Ectodermal cell (in vitro differentiated cells): ENCODE results near the gene SLC12A3.

ENCODE experiments used
- H3K27ac ChIP-seq: 2 replicates; pipeline ENCODE4 v1.7.0; 2013; ENCODE audit warnings: mild to moderate bottlenecking, low read depth, low read length; ENCODE audit not compliant: insufficient read depth, poor library complexity, severe bottlenecking
- H3K27me3 ChIP-seq: 2 replicates; pipeline ENCODE4 v1.7.0; 2013; ENCODE audit warnings: mild to moderate bottlenecking, low read length; ENCODE audit not compliant: insufficient read depth, control insufficient read depth, poor library complexity, severe bottlenecking
- H3K36me3 ChIP-seq: one replicate; pipeline ENCODE4 v1.7.0; 2013; ENCODE audit warnings: low read length; ENCODE audit not compliant: control insufficient read depth, insufficient read depth
- H3K4me1 ChIP-seq: one replicate; pipeline ENCODE4 v1.7.0; 2013; ENCODE audit warnings: low read length; ENCODE audit not compliant: control insufficient read depth, insufficient read depth
- H3K4me3 ChIP-seq: 2 replicates; pipeline ENCODE4 v1.7.0; 2013; ENCODE audit warnings: low read depth, low read length, control low read depth; ENCODE audit not compliant: insufficient read depth
- H3K9me3 ChIP-seq: 2 replicates; pipeline ENCODE4 v1.7.0; 2013; ENCODE audit warnings: mild to moderate bottlenecking, low read length, moderate library complexity; ENCODE audit not compliant: control insufficient read depth
- WGBS, 2 experiments: methylation state at CpG; one replicate each; pipeline ENCODE4 v1.1.7; 2013; ENCODE audit warnings: missing lambda C conversion rate in 2 of 2; 5-methylcytosine and 5-hydroxymethylcytosine counted together

Gene SLC12A3

GRCh38 chr16:56847173-56847910, 17.7 kb upstream of the SLC12A3 start:
- Histone ChIP-seq H3K4me1 (peaks cover 27% of the 10 kb centered on the region), H3K9me3 (no peaks in the 10 kb centered on the region), H3K36me3 (peaks cover 3% of the 10 kb centered on the region), H3K4me3 (no peak overlapping the region), H3K27me3 (no peaks in the 10 kb centered on the region), H3K27ac (no peak overlapping the region)
- WGBS, 2 experiments = 92% methylated on average over 9 of the region's 9 CpGs

DNA sequence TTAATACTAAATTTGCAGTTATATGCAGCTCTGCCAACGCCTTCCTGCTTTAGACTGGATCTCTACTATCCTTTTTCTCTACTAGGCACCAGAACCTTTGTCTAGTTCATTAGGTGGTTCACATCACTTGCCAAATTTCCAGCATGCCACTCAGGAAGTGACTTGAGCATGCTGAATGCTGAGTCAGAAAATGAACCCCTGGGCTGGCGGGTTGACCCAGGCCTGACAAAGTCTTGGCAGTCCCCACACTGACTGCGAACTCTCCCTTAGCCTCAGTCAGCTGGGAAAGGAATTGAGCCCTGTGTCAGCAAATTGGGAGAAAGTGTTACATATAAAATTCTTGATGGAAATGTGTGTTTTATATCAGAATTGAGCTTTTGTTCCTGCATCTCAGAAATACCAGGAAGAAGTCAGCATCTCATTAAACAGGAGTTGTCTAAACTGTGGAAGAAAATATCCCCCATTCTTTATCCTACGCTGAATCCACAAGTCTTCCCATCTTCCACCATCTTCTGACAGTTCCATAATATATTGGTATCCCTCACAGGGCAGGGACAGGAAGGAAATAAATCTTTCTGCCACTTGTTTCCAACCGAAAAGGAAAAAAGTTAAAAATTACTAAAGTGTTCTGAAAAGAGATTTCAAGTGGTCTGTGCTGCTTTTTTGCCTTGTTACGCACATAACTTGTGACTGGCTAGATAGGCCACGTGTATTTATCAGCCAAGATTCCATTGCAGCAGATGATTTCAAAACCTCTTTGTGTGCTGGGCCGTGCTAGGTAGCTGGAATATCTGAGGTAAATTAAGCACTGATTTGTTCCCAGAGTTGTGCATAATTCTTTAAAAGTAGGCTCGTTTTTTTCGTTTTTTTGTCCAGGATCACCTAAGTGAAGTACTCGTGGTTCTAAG, 16.7 kb upstream of the SLC12A3 start:
- Histone ChIP-seq H3K27ac (peak overlapping the region; percentile 28), H3K9me3 (no peaks in the 10 kb centered on the region)
- WGBS, 2 experiments = 89 to 92% methylated on average over 11 of the region's 11 CpGs

DNA sequence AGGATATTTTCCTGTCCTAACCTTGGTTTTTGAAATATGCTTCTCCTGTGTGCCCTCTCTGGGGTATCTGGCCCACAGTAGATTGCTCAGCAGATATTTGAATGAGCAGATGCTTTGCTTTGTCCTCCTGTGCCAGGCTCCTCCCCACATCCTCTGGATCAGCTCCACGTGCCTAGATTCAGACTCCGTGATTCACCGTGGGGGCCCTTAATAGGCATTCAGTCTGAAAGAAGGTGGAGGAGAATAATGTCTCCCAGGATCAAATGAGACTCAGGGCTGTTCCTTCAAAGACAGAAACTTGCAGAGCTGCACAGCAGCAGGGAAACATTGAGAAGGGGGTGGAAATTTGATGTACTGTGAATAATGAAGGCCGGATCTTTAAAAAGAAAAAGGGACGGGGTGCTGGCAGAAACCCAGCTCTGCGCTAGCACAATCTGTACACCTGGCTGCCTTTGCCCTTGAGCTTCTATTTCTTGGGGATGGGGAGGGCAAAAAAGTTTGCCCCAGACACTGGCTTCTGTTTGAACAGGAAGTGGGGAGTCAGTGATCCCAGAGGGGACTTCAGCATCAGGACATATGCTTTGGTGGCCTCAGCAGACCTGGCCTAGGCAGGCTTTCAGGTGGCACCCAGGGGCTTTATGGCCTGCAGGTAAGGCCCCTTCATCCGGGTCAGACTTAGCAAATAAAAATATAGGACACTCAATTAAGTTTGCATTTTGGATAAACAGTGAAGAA, 15.9 kb upstream of the SLC12A3 start:
- Histone ChIP-seq H3K27ac (no peak overlapping the region), H3K27me3 (no peaks in the 10 kb centered on the region), H3K9me3 (no peaks in the 10 kb centered on the region), H3K4me3 (no peak overlapping the region), H3K4me1 (peaks cover 28% of the 10 kb centered on the region), H3K36me3 (peaks cover 1% of the 10 kb centered on the region)
- WGBS, 2 experiments = 66 to 67% methylated on average over 7 of the region's 7 CpGs

More for the DNA sequence above, 16.7 kb upstream of the SLC12A3 start:
- no peak overlapping the region for H3K4me3 ChIP-seq
- peaks cover 28% of the 10 kb centered on the region for H3K4me1 ChIP-seq
- no peaks in the 10 kb centered on the region for H3K27me3 ChIP-seq
- peaks cover 3% of the 10 kb centered on the region for H3K36me3 ChIP-seq

- no peak overlapping the region for H3K27ac ChIP-seq
- no peak overlapping the region for H3K4me3 ChIP-seq
- WGBS, 2 experiments = 82 to 87% methylated on average over 11 of the region's 11 CpGs
- H3K27me3 ChIP-seq = no peaks in the 10 kb centered on the region
- H3K36me3 ChIP-seq = no peaks in the 10 kb centered on the region
- H3K4me1 ChIP-seq = peaks cover 28% of the 10 kb centered on the region
- no peaks in the 10 kb centered on the region for H3K9me3 ChIP-seq
Observed at GRCh38 chr16:56849690-56850680, 15.0 kb upstream of the SLC12A3 start.

- Histone ChIP-seq H3K4me3 (no peak overlapping the region), H3K9me3 (no peaks in the 10 kb centered on the region), H3K27me3 (no peaks in the 10 kb centered on the region), H3K4me1 (peaks cover 28% of the 10 kb centered on the region), H3K27ac (no peak overlapping the region), H3K36me3 (no peaks in the 10 kb centered on the region)
- 65 to 67% methylated on average over 8 of the region's 8 CpGs for WGBS, 2 experiments
Observed at GRCh38 chr16:56851671-56852400, 13.2 kb upstream of the SLC12A3 start.

GRCh38 chr16:56852401-56852730, 12.6 kb upstream of the SLC12A3 start:
- no peaks in the 10 kb centered on the region for H3K9me3 ChIP-seq
- H3K27me3 ChIP-seq = no peaks in the 10 kb centered on the region
- H3K36me3 ChIP-seq = no peaks in the 10 kb centered on the region
- no peak overlapping the region for H3K4me3 ChIP-seq
- peaks cover 28% of the 10 kb centered on the region for H3K4me1 ChIP-seq
- 81 to 91% methylated on average over 3 of the region's 3 CpGs for WGBS, 2 experiments
- H3K27ac ChIP-seq = no peak overlapping the region

- no peak overlapping the region for H3K4me3 ChIP-seq
- H3K27me3 ChIP-seq = no peaks in the 10 kb centered on the region
- 94 to 97% methylated on average over 11 of the region's 11 CpGs for WGBS, 2 experiments
- H3K4me1 ChIP-seq = peaks cover 28% of the 10 kb centered on the region
- no peaks in the 10 kb centered on the region for H3K36me3 ChIP-seq
- H3K9me3 ChIP-seq = no peaks in the 10 kb centered on the region
- H3K27ac ChIP-seq = no peak overlapping the region
Observed at GRCh38 chr16:56852968-56853367, 12.0 kb upstream of the SLC12A3 start.

GRCh38 chr16:56855201-56855600, 9.8 kb upstream of the SLC12A3 start:
- H3K4me1 ChIP-seq = peaks cover 10% of the 10 kb centered on the region
- H3K27ac ChIP-seq = no peak overlapping the region
- H3K36me3 ChIP-seq = no peaks in the 10 kb centered on the region
- no peaks in the 10 kb centered on the region for H3K27me3 ChIP-seq
- H3K4me3 ChIP-seq = no peak overlapping the region
- no peaks in the 10 kb centered on the region for H3K9me3 ChIP-seq
- WGBS, 2 experiments = 90 to 93% methylated on average over 6 of the region's 6 CpGs

GRCh38 chr16:56855946-56856345, 9.1 kb upstream of the SLC12A3 start:
- no peaks in the 10 kb centered on the region for H3K9me3 ChIP-seq
- WGBS, 2 experiments = 85 to 94% methylated on average over 4 of the region's 4 CpGs
- no peaks in the 10 kb centered on the region for H3K36me3 ChIP-seq
- H3K4me1 ChIP-seq = peaks cover 18% of the 10 kb centered on the region
- H3K4me3 ChIP-seq = no peak overlapping the region
- H3K27ac ChIP-seq = no peak overlapping the region
- no peaks in the 10 kb centered on the region for H3K27me3 ChIP-seq
